Thyroid gland (tissue), 4 donors: ENCODE data around the gene CYP4F3.
"Not testable (repeated sequence)": the region's sequence is repeated elsewhere in the genome, so short reads cannot be mapped to it uniquely, and the experiment has no call there.

ENCODE experiments used
- POLR2A ChIP-seq, 2 donors: fragments of 450-650 bp; IDR thresholded peaks; one replicate each; pipeline ENCODE4 v1.6.1; 2017; ENCODE audit warnings: antibody characterized with exemption in 2 of 2, mild to moderate bottlenecking in 2 of 2, moderate library complexity in 1 of 2
- TF ChIP-seq, protein P1 (sequence below), 6 experiments: fragments of 200-600 bp in 3 of 6; fragments of 450-650 bp in 3 of 6; sonication (generic) in 3 of 6; IDR thresholded peaks; one replicate each; pipeline ENCODE4 v1.5.1; 2016 to 2019; ENCODE audit warnings: antibody characterized with exemption in 6 of 6, mild to moderate bottlenecking in 2 of 6, inconsistent platforms in 1 of 6, moderate library complexity in 1 of 6

DNA sequence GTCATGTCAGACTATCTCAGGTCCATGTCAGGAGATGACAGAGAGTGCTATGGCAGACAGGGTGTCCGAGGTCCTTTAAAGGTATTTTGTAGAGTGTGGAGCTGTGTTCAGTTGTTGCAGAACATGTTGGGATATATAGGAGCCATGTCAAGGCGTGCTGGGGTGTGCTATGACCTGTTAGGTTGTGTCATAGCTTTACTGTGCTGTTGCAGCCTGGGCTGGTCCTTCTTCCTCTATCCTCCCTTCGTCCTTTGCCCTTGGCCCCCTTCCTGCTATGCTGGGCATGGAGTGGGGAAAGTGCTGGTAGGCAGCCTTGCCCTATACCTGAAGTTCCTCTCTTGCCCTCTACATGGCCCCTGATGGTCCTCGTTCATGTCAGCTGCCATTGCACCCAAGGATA lies 39.2 kb downstream of the CYP4F3 start:
- TF ChIP-seq, protein P1, sequence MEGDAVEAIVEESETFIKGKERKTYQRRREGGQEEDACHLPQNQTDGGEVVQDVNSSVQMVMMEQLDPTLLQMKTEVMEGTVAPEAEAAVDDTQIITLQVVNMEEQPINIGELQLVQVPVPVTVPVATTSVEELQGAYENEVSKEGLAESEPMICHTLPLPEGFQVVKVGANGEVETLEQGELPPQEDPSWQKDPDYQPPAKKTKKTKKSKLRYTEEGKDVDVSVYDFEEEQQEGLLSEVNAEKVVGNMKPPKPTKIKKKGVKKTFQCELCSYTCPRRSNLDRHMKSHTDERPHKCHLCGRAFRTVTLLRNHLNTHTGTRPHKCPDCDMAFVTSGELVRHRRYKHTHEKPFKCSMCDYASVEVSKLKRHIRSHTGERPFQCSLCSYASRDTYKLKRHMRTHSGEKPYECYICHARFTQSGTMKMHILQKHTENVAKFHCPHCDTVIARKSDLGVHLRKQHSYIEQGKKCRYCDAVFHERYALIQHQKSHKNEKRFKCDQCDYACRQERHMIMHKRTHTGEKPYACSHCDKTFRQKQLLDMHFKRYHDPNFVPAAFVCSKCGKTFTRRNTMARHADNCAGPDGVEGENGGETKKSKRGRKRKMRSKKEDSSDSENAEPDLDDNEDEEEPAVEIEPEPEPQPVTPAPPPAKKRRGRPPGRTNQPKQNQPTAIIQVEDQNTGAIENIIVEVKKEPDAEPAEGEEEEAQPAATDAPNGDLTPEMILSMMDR (IDR thresholded peaks at IDR 0.05), result not testable (repeated sequence)
- TF ChIP-seq POLR2A (IDR thresholded peaks at IDR 0.05), result not testable (repeated sequence)
